HCT116 (cell line): ENCODE results near the gene ATG4D. TPM values are rescaled to one million over a fixed set of nuclear protein-coding genes. Genes with fewer than 3 reads are reported as not detected.

Experiments used
- ATAC-seq: fragments of 200-7000 bp; cut with Tn5 transposase; 2 replicates; pipeline ENCODE4 v1.9.1; 2020; ENCODE audit warnings: mild to moderate bottlenecking, moderate library complexity
- BruUV-seq: library from RNA; stranded (reverse); fragments of 400-500 nt; replicated peaks from 2 replicates; lab custom pipeline; 2021; lab: Mats Ljungman, UMichigan
- CTCF ChIA-PET: fragments of 300-600 bp; sonication (Branson Sonifier 250); formaldehyde crosslinking; loops from one replicate; lab custom pipeline; 2021; ENCODE audit warnings: antibody characterized with exemption; lab: Charles Lee
- POLR2A ChIA-PET: fragments of 300-600, 350-600 bp; sonication (Branson Sonifier 250); formaldehyde crosslinking; loops from one replicate; lab custom pipeline; 2021; ENCODE audit warnings: antibody characterized with exemption; lab: Charles Lee
- RAD21 ChIA-PET, 2 experiments: fragments of 300-600 bp; sonication (Branson Sonifier 250); formaldehyde crosslinking; loops; one replicate each; lab custom pipeline; 2023; ENCODE audit warnings: low total read pairs in 2 of 2; ENCODE audit not compliant: uncharacterized antibody in 2 of 2, unreplicated experiment in 2 of 2, low non-redundant PET in 1 of 2; lab: Charles Lee
- DNase-seq: peaks from one replicate; pipeline ENCODE4 v3.0.0-alpha.2; 2010; ENCODE audit warnings: low read depth, low spot score
- H2AFZ ChIP-seq: fragments of 200-600 bp; shearing (Covaris generic), sonication (generic); 2 replicates; pipeline ENCODE4 v1.6.1; 2017; ENCODE audit warnings: low read depth, mixed run types, mixed read lengths, antibody characterized with exemption, low read length; ENCODE audit not compliant: poor library complexity, severe bottlenecking
- H3K27ac ChIP-seq: 2 replicates; pipeline ENCODE4 v1.5.1; 2012; ENCODE audit warnings: low read depth, low read length
- H3K27me3 ChIP-seq: fragments of 200-600 bp; sonication (generic); 2 replicates; pipeline ENCODE4 v1.6.1; 2016; ENCODE audit warnings: mixed run types, low read length, mixed read lengths; ENCODE audit not compliant: insufficient read depth
- H3K36me3 ChIP-seq, 2 experiments: fragments of 200-500 bp in 1 of 2; fragments of 200-600 bp in 1 of 2; sonication (Bioruptor generic) in 1 of 2; sonication (generic) in 1 of 2; 2 replicates each; pipeline versions ENCODE4 v1.5.1 to v1.6.1; 2014 to 2016; ENCODE audit warnings: low read length in 2 of 2, inconsistent platforms in 1 of 2, mixed read lengths in 1 of 2, mixed run types in 1 of 2; ENCODE audit not compliant: insufficient read depth in 2 of 2, control insufficient read depth in 1 of 2
- H3K4me1 ChIP-seq, 2 experiments: fragments of 200-600 bp in 1 of 2; sonication (generic) in 1 of 2; 2 replicates each; pipeline versions ENCODE4 v1.5.1 to v1.6.1; 2012 to 2017; ENCODE audit warnings: low read length in 2 of 2, inconsistent platforms in 1 of 2, mild to moderate bottlenecking in 1 of 2, mixed read lengths in 1 of 2, mixed run types in 1 of 2, moderate library complexity in 1 of 2; ENCODE audit not compliant: insufficient read depth in 2 of 2, control insufficient read depth in 1 of 2
- H3K4me2 ChIP-seq: fragments of 200-600 bp; sonication (generic); 2 replicates; pipeline ENCODE4 v1.6.1; 2017; ENCODE audit warnings: mixed run types, low read length, mixed read lengths
- H3K4me3 ChIP-seq, 2 experiments: fragments of 200-600 bp in 1 of 2; sonication (generic) in 1 of 2; replicated peaks in 1 of 2; 2 replicates each; pipeline ENCODE4 v1.5.1; 2011 to 2016; ENCODE audit warnings: low read length in 2 of 2, control low read depth in 1 of 2, low read depth in 1 of 2, mild to moderate bottlenecking in 1 of 2, mixed read lengths in 1 of 2, mixed run types in 1 of 2
- H3K79me2 ChIP-seq: fragments of 200-600 bp; sonication (generic); 2 replicates; pipeline ENCODE4 v1.6.1; 2017; ENCODE audit warnings: mild to moderate bottlenecking, mixed run types, low read length, moderate library complexity, mixed read lengths; ENCODE audit not compliant: insufficient read depth
- H3K9ac ChIP-seq: fragments of 200-600 bp; sonication (generic); 2 replicates; pipeline ENCODE4 v1.6.1; 2016; ENCODE audit warnings: low read length, mixed read lengths
- H3K9me2 ChIP-seq: fragments of 200-600 bp; sonication (generic), shearing (Covaris generic); 2 replicates; pipeline ENCODE4 v1.6.1; 2017; ENCODE audit warnings: mixed run types, mild to moderate bottlenecking, moderate library complexity; ENCODE audit not compliant: insufficient read depth
- H3K9me3 ChIP-seq, 2 experiments: fragments of 200-500 bp in 1 of 2; fragments of 200-600 bp in 1 of 2; sonication (Bioruptor generic) in 1 of 2; sonication (generic) in 1 of 2; 2 replicates each; pipeline ENCODE4 v1.6.1; 2014 to 2017; ENCODE audit warnings: low read length in 2 of 2, mixed read lengths in 2 of 2, inconsistent platforms in 1 of 2, low read depth in 1 of 2, mild to moderate bottlenecking in 1 of 2, mixed run types in 1 of 2, moderate library complexity in 1 of 2; ENCODE audit not compliant: control insufficient read depth in 1 of 2, insufficient read depth in 1 of 2
- H4K20me1 ChIP-seq: fragments of 200-600 bp; sonication (generic), shearing (Covaris generic); 2 replicates; pipeline ENCODE4 v1.6.1; 2017; ENCODE audit warnings: mixed run types, mild to moderate bottlenecking, moderate library complexity; ENCODE audit not compliant: insufficient read depth
- CEBPB ChIP-seq: IDR thresholded peaks from 2 replicates; pipeline ENCODE4 v1.6.1; 2012; ENCODE audit warnings: low read depth
- EGR1 ChIP-seq: IDR thresholded peaks from 2 replicates; pipeline ENCODE4 v1.6.1; 2012; ENCODE audit warnings: low read depth
- ELF1 ChIP-seq: IDR thresholded peaks from 2 replicates; pipeline ENCODE4 v1.6.1; 2012; ENCODE audit warnings: low read depth, borderline replicate concordance
- EZH2phosphoT487 ChIP-seq: fragments of 200-600 bp; IDR thresholded peaks from 2 replicates; pipeline ENCODE4 v1.6.1; 2018; ENCODE audit warnings: antibody characterized with exemption, borderline replicate concordance
- FOSL1 ChIP-seq: IDR thresholded peaks from 2 replicates; pipeline ENCODE4 v1.6.1; 2012; ENCODE audit warnings: low read depth
- JUND ChIP-seq: IDR thresholded peaks from 2 replicates; pipeline ENCODE4 v1.6.1; 2012
- POLR2AphosphoS5 ChIP-seq: IDR thresholded peaks from 2 replicates; pipeline ENCODE4 v1.6.1; 2011; ENCODE audit warnings: mild to moderate bottlenecking, low read depth, low read length, moderate library complexity
- RAD21 ChIP-seq: IDR thresholded peaks from 2 replicates; pipeline ENCODE4 v1.6.1; 2012; ENCODE audit warnings: low read depth, mild to moderate bottlenecking
- REST ChIP-seq: IDR thresholded peaks from 2 replicates; pipeline ENCODE4 v1.6.1; 2012; ENCODE audit warnings: low read depth
- SIN3A ChIP-seq: IDR thresholded peaks from 2 replicates; pipeline ENCODE4 v1.6.1; 2012; ENCODE audit warnings: low read depth
- SP1 ChIP-seq: IDR thresholded peaks from 2 replicates; pipeline ENCODE4 v1.6.1; 2012; ENCODE audit warnings: low read depth
- YY1 ChIP-seq: IDR thresholded peaks from 2 replicates; pipeline ENCODE4 v1.6.1; 2011; ENCODE audit warnings: low read length, low read depth, moderate library complexity, mild to moderate bottlenecking; ENCODE audit not compliant: insufficient replicate concordance; ENCODE audit errors: extremely low read depth
- ZNF274 ChIP-seq: fragments of 200-500 bp; sonication (Bioruptor generic); IDR thresholded peaks from 2 replicates; pipeline ENCODE4 v1.6.1; 2014; ENCODE audit warnings: mild to moderate bottlenecking, low read depth, low read length, inconsistent platforms
- intact Hi-C: fragments of 100-400 bp; cut with micrococcal nuclease; formaldehyde crosslinking; loops from 2 replicates; pipeline ENCODE4 v1.10.0; 2022
- total RNA-seq: library from RNA; stranded (reverse); gene quantifications from one replicate; pipeline ENCODE4 v1.2.1, GENCODE V29; 2021; ENCODE audit not compliant: unreplicated experiment
- TF ChIP-seq, protein P1 (sequence below): IDR thresholded peaks from 2 replicates; pipeline ENCODE4 v1.6.1; 2012
- TF ChIP-seq, protein P2 (sequence below): IDR thresholded peaks from 2 replicates; pipeline ENCODE4 v1.6.1; 2011; ENCODE audit warnings: mild to moderate bottlenecking, low read length, moderate library complexity; ENCODE audit not compliant: insufficient replicate concordance; ENCODE audit errors: extremely low read depth

The ATG4D gene
- total RNA-seq, 1 experiment from 2014 or later = 45.4 TPM

DNA sequence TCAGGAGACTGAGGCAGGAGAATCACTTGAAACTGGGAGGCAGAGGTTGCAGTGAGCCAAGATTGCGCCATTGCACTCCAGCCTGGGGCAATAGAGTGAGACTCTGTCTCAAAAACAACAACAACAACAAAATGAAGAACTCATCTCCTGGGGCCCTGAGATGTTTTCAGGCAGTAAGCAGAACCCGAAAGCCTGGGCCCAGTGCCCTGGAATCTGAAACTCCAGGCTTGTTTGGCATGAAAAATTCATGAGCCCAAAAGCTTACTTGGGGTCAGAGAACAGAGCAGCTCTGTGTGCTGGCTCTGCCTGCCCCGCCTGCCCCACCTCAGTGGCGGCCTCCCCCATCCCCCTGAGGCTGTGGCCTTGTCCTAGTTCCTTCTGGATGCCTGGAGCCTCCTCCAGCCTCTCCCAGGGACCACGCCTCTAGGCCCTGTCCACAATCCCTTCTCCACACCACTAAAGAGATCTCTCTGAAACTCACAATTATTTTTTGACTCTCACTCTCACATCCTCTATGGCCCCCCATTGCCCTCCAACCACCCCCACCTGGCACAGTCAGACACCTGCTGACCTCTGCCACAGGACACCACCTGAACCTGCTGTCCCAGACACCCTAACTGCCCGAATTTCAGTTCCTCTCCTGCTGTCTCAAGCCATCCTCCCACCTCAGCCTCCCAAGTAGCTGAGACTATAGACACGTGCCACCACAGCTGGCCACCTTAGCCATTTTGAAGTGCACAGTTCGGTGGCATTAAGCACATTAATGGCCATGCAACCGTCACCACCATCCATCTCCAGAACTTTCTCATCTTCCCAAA is 50.3 kb downstream of the ATG4D start:
- ATAC-seq (no peak), DNase-seq (no peak)
- RAD21 ChIA-PET = no interaction called here
- Histone ChIP-seq H3K9ac (no peak overlapping the region), H2AFZ (no peak overlapping the region), H3K9me2 (no peaks in the 10 kb centered on the region), H3K4me1 (peaks cover 0 to 11% of the 10 kb centered on the region in 2 experiments; a peak in 1 of 4 replicates), H3K4me3 (no peak overlapping the region), H4K20me1 (no peaks in the 10 kb centered on the region), H3K79me2 (no peaks in the 10 kb centered on the region), H3K9me3 (no peaks in the 10 kb centered on the region), H3K36me3 (no peaks in the 10 kb centered on the region), H3K4me2 (no peak overlapping the region), H3K27me3 (no peaks in the 10 kb centered on the region), H3K27ac (no peak overlapping the region)
- intact Hi-C loops = no loop called here
- CTCF ChIA-PET = no interaction called here
- TF ChIP-seq RAD21 (no peak), POLR2AphosphoS5 (no peak), ELF1 (no peak), JUND (no peak), SP1 (no peak), EZH2phosphoT487 (no peak), EGR1 (no peak), YY1 (no peak), ZNF274 (no peak), REST (no peak), FOSL1 (no peak), SIN3A (no peak), CEBPB (no peak)
- TF ChIP-seq, protein P1, sequence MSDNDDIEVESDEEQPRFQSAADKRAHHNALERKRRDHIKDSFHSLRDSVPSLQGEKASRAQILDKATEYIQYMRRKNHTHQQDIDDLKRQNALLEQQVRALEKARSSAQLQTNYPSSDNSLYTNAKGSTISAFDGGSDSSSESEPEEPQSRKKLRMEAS = no peak
- TF ChIP-seq, protein P2, sequence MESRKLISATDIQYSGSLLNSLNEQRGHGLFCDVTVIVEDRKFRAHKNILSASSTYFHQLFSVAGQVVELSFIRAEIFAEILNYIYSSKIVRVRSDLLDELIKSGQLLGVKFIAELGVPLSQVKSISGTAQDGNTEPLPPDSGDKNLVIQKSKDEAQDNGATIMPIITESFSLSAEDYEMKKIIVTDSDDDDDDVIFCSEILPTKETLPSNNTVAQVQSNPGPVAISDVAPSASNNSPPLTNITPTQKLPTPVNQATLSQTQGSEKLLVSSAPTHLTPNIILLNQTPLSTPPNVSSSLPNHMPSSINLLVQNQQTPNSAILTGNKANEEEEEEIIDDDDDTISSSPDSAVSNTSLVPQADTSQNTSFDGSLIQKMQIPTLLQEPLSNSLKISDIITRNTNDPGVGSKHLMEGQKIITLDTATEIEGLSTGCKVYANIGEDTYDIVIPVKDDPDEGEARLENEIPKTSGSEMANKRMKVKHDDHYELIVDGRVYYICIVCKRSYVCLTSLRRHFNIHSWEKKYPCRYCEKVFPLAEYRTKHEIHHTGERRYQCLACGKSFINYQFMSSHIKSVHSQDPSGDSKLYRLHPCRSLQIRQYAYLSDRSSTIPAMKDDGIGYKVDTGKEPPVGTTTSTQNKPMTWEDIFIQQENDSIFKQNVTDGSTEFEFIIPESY = no peak
- TF ChIP-seq, all 23 proteins: peak for 0
- POLR2A ChIA-PET = no interaction called here
- no TSS peak for BruUV-seq
